ENCODE results near the gene CDC14C. TPM values are rescaled to one million over a fixed set of nuclear protein-coding genes. Genes with fewer than 3 reads are reported as not detected.
"Not testable (repeated sequence)": the region's sequence is repeated elsewhere in the genome, so short reads cannot be mapped to it uniquely, and the experiment has no call there.

Gene CDC14C
- polyA plus RNA-seq, 1 donor (not counting 4 experiments of a cell fraction or from before 2014, with no cell fraction given), result not detected

GRCh38 chr7:48904975-48905374 lies 19.4 kb upstream of the CDC14C start:
- Histone ChIP-seq H3K4me3 (ENCODE audit: control insufficient read depth in 2 of 3, extremely low read depth in 1 of 3, insufficient read depth in 2 of 3, low read depth in 1 of 3, low read length in 3 of 3) (no peak overlapping the region), H3K79me2 (ENCODE audit: control insufficient read depth, insufficient read depth, low read length) (no peaks in the 10 kb centered on the region), H3K27me3 (ENCODE audit: control insufficient read depth, extremely low read depth, insufficient read depth, low read length) (no peaks in the 10 kb centered on the region), H2AFZ (ENCODE audit: control insufficient read depth, low read length) (no peak overlapping the region), H3K4me2 (ENCODE audit: control insufficient read depth, extremely low read depth, insufficient read depth, low read depth, low read length) (no peak overlapping the region), H4K20me1 (ENCODE audit: control insufficient read depth, extremely low read depth, insufficient read depth, low read length) (no peaks in the 10 kb centered on the region), H3K9ac (ENCODE audit: control insufficient read depth, extremely low read depth, insufficient read depth, low read length) (no peak overlapping the region), H3K4me1 (ENCODE audit: control insufficient read depth, extremely low read depth, insufficient read depth, low read length) (no peaks in the 10 kb centered on the region), H3K9me3 (ENCODE audit: control insufficient read depth, low read depth, low read length) (no peaks in the 10 kb centered on the region), H3K9me1 (ENCODE audit: control insufficient read depth, extremely low read depth, insufficient read depth, low read length) (no peaks in the 10 kb centered on the region), H3K36me3 (ENCODE audit: control insufficient read depth in 2 of 2, extremely low read depth in 1 of 2, insufficient read depth in 2 of 2, low read length in 2 of 2) (no peaks in the 10 kb centered on the region), H3K27ac (ENCODE audit: control insufficient read depth, insufficient read depth, low read length) (no peak overlapping the region)
- FAIRE-seq (no peak), DNase-seq (ENCODE audit: low read depth, low spot score) (no peak)
- dilution Hi-C loops (cut with MboI; ENCODE audit: extremely low pct_ligation_motif_present, low sequenced_read_pairs), result no loop called here
- TF ChIP-seq CTCF (optimal IDR thresholded peaks at IDR 0.05 in 1 of 3, IDR thresholded peaks at IDR 0.05 in 1 of 3, conservative IDR thresholded peaks at IDR 0.05 in 1 of 3; ENCODE audit: extremely low read depth in 1 of 3, insufficient read depth in 2 of 3, low read length in 3 of 3) (no peak), EZH2 (IDR thresholded peaks at IDR 0.05; ENCODE audit: low read length) (no peak)

- DNase-seq (ENCODE audit: low read depth, low spot score); H2AFZ ChIP-seq (ENCODE audit: control insufficient read depth, low read length); dilution Hi-C loops (cut with MboI; ENCODE audit: extremely low pct_ligation_motif_present, low sequenced_read_pairs); FAIRE-seq; H3K27ac ChIP-seq (ENCODE audit: control insufficient read depth, insufficient read depth, low read length); H4K20me1 ChIP-seq (ENCODE audit: control insufficient read depth, extremely low read depth, insufficient read depth, low read length); H3K27me3 ChIP-seq (ENCODE audit: control insufficient read depth, extremely low read depth, insufficient read depth, low read length); H3K79me2 ChIP-seq (ENCODE audit: control insufficient read depth, insufficient read depth, low read length); H3K4me1 ChIP-seq (ENCODE audit: control insufficient read depth, extremely low read depth, insufficient read depth, low read length); H3K4me2 ChIP-seq (ENCODE audit: control insufficient read depth, extremely low read depth, insufficient read depth, low read depth, low read length); H3K9ac ChIP-seq (ENCODE audit: control insufficient read depth, extremely low read depth, insufficient read depth, low read length); H3K9me1 ChIP-seq (ENCODE audit: control insufficient read depth, extremely low read depth, insufficient read depth, low read length); H3K4me3 ChIP-seq (ENCODE audit: control insufficient read depth in 2 of 3, extremely low read depth in 1 of 3, insufficient read depth in 2 of 3, low read depth in 1 of 3, low read length in 3 of 3); H3K36me3 ChIP-seq (ENCODE audit: control insufficient read depth in 2 of 2, extremely low read depth in 1 of 2, insufficient read depth in 2 of 2, low read length in 2 of 2); H3K9me3 ChIP-seq (ENCODE audit: control insufficient read depth, low read depth, low read length): not testable (repeated sequence)
These were observed 18.7 kb upstream of the CDC14C start for GRCh38 chr7:48905686-48906085.

GRCh38 chr7:48909887-48910286 lies 14.5 kb upstream of the CDC14C start:
- H3K9me3 ChIP-seq (ENCODE audit: control insufficient read depth, low read depth, low read length); dilution Hi-C loops (cut with MboI; ENCODE audit: extremely low pct_ligation_motif_present, low sequenced_read_pairs); H3K36me3 ChIP-seq (ENCODE audit: control insufficient read depth in 2 of 2, extremely low read depth in 1 of 2, insufficient read depth in 2 of 2, low read length in 2 of 2): not testable (repeated sequence)

More at GRCh38 chr7:48909887-48910286, 14.5 kb upstream of the CDC14C start:
- H2AFZ ChIP-seq (ENCODE audit: control insufficient read depth, low read length); H3K27me3 ChIP-seq (ENCODE audit: control insufficient read depth, extremely low read depth, insufficient read depth, low read length); H3K27ac ChIP-seq (ENCODE audit: control insufficient read depth, insufficient read depth, low read length); DNase-seq (ENCODE audit: low read depth, low spot score); H3K9ac ChIP-seq (ENCODE audit: control insufficient read depth, extremely low read depth, insufficient read depth, low read length); H4K20me1 ChIP-seq (ENCODE audit: control insufficient read depth, extremely low read depth, insufficient read depth, low read length); H3K4me1 ChIP-seq (ENCODE audit: control insufficient read depth, extremely low read depth, insufficient read depth, low read length); H3K4me2 ChIP-seq (ENCODE audit: control insufficient read depth, extremely low read depth, insufficient read depth, low read depth, low read length); H3K79me2 ChIP-seq (ENCODE audit: control insufficient read depth, insufficient read depth, low read length); H3K4me3 ChIP-seq (ENCODE audit: control insufficient read depth in 2 of 3, extremely low read depth in 1 of 3, insufficient read depth in 2 of 3, low read depth in 1 of 3, low read length in 3 of 3); H3K9me1 ChIP-seq (ENCODE audit: control insufficient read depth, extremely low read depth, insufficient read depth, low read length); FAIRE-seq: not testable (repeated sequence)

Data from keratinocyte (primary cell).